Measurements from ENCODE around the gene TACC2. TPM values are rescaled to one million over a fixed set of nuclear protein-coding genes. Genes with fewer than 3 reads are reported as not detected.

Gene TACC2
- total and polyA plus RNA-seq, 2 experiments from 2014 or later: 30.8 to 35.9 TPM

DNA sequence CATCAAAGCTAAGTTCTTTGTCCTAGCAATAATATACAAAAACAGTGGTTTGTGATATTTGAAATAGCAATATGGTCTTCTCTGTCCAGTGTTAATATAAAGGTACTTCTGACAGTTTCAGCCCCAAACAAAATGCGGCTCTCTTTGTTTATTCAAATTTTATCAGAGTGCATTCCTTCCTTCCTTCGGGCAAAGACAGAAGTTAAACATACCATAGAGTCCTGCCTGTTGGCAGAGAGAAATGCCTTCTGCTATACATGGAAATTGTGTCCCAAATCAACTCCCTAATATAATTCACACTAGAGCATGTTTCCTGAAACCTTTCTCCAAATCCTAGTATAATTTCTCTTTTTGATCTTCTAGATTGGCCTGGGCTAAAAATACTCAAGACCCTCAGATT lies 39.9 kb upstream of the TACC2 start (continued):
- no peak for TF ChIP-seq EZH2phosphoT487 (IDR thresholded peaks at IDR 0.05; ENCODE audit: unreplicated experiment)
- TF ChIP-seq, protein P1, sequence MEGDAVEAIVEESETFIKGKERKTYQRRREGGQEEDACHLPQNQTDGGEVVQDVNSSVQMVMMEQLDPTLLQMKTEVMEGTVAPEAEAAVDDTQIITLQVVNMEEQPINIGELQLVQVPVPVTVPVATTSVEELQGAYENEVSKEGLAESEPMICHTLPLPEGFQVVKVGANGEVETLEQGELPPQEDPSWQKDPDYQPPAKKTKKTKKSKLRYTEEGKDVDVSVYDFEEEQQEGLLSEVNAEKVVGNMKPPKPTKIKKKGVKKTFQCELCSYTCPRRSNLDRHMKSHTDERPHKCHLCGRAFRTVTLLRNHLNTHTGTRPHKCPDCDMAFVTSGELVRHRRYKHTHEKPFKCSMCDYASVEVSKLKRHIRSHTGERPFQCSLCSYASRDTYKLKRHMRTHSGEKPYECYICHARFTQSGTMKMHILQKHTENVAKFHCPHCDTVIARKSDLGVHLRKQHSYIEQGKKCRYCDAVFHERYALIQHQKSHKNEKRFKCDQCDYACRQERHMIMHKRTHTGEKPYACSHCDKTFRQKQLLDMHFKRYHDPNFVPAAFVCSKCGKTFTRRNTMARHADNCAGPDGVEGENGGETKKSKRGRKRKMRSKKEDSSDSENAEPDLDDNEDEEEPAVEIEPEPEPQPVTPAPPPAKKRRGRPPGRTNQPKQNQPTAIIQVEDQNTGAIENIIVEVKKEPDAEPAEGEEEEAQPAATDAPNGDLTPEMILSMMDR (conservative IDR thresholded peaks at IDR 0.05; ENCODE audit: low read depth in 2 of 2): no peak
- TF ChIP-seq, protein P2, sequence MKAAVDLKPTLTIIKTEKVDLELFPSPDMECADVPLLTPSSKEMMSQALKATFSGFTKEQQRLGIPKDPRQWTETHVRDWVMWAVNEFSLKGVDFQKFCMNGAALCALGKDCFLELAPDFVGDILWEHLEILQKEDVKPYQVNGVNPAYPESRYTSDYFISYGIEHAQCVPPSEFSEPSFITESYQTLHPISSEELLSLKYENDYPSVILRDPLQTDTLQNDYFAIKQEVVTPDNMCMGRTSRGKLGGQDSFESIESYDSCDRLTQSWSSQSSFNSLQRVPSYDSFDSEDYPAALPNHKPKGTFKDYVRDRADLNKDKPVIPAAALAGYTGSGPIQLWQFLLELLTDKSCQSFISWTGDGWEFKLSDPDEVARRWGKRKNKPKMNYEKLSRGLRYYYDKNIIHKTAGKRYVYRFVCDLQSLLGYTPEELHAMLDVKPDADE (IDR thresholded peaks at IDR 0.05): no peak
- TF ChIP-seq POLR2AphosphoS5 (IDR thresholded peaks at IDR 0.05; ENCODE audit: low read depth): no peak

DNA sequence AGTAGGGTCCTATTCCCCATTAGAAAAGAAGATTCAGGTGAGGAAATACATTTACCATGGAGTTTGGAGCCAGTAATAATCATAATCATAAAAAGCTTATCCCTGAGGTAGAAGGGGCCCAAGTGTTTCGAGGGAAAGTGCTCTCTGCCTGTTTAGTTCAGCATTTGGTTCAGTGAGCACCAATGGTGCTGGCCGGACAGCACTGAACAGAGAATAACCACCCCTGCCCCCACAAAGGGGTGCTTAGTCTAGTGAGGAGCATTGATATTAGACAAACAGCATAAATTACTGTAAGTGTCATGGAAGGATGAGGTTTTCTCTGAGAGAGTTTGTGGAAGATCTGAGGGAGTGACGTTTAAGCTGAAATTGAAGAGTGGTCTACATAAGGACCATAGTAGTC lies 39.5 kb upstream of the TACC2 start:
- H3K36me3 ChIP-seq (ENCODE audit: insufficient read depth): no peaks in the 10 kb centered on the region
- H3K4me1 ChIP-seq (ENCODE audit: insufficient read depth): no peaks in the 10 kb centered on the region
- no peaks in the 10 kb centered on the region for H3K79me2 ChIP-seq (replicated peaks; ENCODE audit: insufficient read depth)
- Mint-ChIP-seq H3K36me3 (ENCODE audit: low read depth) (no peaks in the 10 kb centered on the region), H3K4me1 (peaks cover 10% of the 10 kb centered on the region), H3K27ac (no peak overlapping the region; the same call in 1 of the 2 replicates), H3K9me3 (no peaks in the 10 kb centered on the region), H3K4me3 (no peak overlapping the region), H3K27me3 (ENCODE audit: insufficient read depth, low read depth, poor library complexity) (peaks cover 4% of the 10 kb centered on the region)
- H3K4me2 ChIP-seq: no peak overlapping the region
- ATAC-seq (no peak; the same call in 2 of the 3 replicates), DNase-seq (ENCODE audit: low spot score) (no peak)
- no peaks in the 10 kb centered on the region for H3F3A ChIP-seq (replicated peaks; ENCODE audit: low read depth)
- no peaks in the 10 kb centered on the region for H3K9me2 ChIP-seq (ENCODE audit: insufficient read depth)
- H4K20me1 ChIP-seq (replicated peaks; ENCODE audit: insufficient read depth): no peaks in the 10 kb centered on the region
- H3K4me3 ChIP-seq: no peak overlapping the region
- no peak overlapping the region for H2AFZ ChIP-seq
- no peak overlapping the region for H3K27ac ChIP-seq (ENCODE audit: low read depth)
- H3K27me3 ChIP-seq (ENCODE audit: insufficient read depth): no peaks in the 10 kb centered on the region
- TF ChIP-seq EZH2 (IDR thresholded peaks at IDR 0.05; ENCODE audit: low read depth, unreplicated experiment) (no peak), POLR2AphosphoS5 (IDR thresholded peaks at IDR 0.05; ENCODE audit: low read depth) (no peak), JUNB (IDR thresholded peaks at IDR 0.05; ENCODE audit: unreplicated experiment) (no peak), CREB1 (CRISPR knock-in tag; IDR thresholded peaks at IDR 0.05; ENCODE audit: low read depth) (no peak), STAT1 (IDR thresholded peaks at IDR 0.05; ENCODE audit: unreplicated experiment) (no peak), EZH2phosphoT487 (IDR thresholded peaks at IDR 0.05; ENCODE audit: unreplicated experiment) (no peak), NANOG (IDR thresholded peaks at IDR 0.05; ENCODE audit: borderline replicate concordance) (no peak)
- TF ChIP-seq, protein P3, sequence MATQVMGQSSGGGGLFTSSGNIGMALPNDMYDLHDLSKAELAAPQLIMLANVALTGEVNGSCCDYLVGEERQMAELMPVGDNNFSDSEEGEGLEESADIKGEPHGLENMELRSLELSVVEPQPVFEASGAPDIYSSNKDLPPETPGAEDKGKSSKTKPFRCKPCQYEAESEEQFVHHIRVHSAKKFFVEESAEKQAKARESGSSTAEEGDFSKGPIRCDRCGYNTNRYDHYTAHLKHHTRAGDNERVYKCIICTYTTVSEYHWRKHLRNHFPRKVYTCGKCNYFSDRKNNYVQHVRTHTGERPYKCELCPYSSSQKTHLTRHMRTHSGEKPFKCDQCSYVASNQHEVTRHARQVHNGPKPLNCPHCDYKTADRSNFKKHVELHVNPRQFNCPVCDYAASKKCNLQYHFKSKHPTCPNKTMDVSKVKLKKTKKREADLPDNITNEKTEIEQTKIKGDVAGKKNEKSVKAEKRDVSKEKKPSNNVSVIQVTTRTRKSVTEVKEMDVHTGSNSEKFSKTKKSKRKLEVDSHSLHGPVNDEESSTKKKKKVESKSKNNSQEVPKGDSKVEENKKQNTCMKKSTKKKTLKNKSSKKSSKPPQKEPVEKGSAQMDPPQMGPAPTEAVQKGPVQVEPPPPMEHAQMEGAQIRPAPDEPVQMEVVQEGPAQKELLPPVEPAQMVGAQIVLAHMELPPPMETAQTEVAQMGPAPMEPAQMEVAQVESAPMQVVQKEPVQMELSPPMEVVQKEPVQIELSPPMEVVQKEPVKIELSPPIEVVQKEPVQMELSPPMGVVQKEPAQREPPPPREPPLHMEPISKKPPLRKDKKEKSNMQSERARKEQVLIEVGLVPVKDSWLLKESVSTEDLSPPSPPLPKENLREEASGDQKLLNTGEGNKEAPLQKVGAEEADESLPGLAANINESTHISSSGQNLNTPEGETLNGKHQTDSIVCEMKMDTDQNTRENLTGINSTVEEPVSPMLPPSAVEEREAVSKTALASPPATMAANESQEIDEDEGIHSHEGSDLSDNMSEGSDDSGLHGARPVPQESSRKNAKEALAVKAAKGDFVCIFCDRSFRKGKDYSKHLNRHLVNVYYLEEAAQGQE (IDR thresholded peaks at IDR 0.05; ENCODE audit: unreplicated experiment): no peak
- TF ChIP-seq, protein P4, sequence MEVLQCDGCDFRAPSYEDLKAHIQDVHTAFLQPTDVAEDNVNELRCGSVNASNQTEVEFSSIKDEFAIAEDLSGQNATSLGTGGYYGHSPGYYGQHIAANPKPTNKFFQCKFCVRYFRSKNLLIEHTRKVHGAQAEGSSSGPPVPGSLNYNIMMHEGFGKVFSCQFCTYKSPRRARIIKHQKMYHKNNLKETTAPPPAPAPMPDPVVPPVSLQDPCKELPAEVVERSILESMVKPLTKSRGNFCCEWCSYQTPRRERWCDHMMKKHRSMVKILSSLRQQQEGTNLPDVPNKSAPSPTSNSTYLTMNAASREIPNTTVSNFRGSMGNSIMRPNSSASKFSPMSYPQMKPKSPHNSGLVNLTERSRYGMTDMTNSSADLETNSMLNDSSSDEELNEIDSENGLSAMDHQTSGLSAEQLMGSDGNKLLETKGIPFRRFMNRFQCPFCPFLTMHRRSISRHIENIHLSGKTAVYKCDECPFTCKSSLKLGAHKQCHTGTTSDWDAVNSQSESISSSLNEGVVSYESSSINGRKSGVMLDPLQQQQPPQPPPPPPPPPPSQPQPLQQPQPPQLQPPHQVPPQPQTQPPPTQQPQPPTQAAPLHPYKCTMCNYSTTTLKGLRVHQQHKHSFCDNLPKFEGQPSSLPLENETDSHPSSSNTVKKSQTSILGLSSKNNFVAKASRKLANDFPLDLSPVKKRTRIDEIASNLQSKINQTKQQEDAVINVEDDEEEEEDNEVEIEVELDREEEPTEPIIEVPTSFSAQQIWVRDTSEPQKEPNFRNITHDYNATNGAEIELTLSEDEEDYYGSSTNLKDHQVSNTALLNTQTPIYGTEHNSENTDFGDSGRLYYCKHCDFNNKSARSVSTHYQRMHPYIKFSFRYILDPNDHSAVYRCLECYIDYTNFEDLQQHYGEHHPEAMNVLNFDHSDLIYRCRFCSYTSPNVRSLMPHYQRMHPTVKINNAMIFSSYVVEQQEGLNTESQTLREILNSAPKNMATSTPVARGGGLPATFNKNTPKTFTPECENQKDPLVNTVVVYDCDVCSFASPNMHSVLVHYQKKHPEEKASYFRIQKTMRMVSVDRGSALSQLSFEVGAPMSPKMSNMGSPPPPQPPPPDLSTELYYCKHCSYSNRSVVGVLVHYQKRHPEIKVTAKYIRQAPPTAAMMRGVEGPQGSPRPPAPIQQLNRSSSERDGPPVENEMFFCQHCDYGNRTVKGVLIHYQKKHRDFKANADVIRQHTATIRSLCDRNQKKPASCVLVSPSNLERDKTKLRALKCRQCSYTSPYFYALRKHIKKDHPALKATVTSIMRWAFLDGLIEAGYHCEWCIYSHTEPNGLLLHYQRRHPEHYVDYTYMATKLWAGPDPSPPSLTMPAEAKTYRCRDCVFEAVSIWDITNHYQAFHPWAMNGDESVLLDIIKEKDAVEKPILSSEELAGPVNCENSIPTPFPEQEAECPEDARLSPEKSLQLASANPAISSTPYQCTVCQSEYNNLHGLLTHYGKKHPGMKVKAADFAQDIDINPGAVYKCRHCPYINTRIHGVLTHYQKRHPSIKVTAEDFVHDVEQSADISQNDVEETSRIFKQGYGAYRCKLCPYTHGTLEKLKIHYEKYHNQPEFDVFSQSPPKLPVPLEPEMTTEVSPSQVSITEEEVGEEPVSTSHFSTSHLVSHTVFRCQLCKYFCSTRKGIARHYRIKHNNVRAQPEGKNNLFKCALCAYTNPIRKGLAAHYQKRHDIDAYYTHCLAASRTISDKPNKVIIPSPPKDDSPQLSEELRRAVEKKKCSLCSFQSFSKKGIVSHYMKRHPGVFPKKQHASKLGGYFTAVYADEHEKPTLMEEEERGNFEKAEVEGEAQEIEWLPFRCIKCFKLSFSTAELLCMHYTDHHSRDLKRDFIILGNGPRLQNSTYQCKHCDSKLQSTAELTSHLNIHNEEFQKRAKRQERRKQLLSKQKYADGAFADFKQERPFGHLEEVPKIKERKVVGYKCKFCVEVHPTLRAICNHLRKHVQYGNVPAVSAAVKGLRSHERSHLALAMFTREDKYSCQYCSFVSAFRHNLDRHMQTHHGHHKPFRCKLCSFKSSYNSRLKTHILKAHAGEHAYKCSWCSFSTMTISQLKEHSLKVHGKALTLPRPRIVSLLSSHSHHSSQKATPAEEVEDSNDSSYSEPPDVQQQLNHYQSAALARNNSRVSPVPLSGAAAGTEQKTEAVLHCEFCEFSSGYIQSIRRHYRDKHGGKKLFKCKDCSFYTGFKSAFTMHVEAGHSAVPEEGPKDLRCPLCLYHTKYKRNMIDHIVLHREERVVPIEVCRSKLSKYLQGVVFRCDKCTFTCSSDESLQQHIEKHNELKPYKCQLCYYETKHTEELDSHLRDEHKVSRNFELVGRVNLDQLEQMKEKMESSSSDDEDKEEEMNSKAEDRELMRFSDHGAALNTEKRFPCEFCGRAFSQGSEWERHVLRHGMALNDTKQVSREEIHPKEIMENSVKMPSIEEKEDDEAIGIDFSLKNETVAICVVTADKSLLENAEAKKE (CRISPR knock-in tag; IDR thresholded peaks at IDR 0.05): no peak
- TF ChIP-seq, protein P2 (IDR thresholded peaks at IDR 0.05): no peak
